ENCODE results near the gene ZNF425. TPM values are rescaled to one million over a fixed set of nuclear protein-coding genes. Genes with fewer than 3 reads are reported as not detected.
A peak's percentile ranks its signal among the peaks of the same experiment; 100 is the strongest.

ZNF425 gene, protein sequence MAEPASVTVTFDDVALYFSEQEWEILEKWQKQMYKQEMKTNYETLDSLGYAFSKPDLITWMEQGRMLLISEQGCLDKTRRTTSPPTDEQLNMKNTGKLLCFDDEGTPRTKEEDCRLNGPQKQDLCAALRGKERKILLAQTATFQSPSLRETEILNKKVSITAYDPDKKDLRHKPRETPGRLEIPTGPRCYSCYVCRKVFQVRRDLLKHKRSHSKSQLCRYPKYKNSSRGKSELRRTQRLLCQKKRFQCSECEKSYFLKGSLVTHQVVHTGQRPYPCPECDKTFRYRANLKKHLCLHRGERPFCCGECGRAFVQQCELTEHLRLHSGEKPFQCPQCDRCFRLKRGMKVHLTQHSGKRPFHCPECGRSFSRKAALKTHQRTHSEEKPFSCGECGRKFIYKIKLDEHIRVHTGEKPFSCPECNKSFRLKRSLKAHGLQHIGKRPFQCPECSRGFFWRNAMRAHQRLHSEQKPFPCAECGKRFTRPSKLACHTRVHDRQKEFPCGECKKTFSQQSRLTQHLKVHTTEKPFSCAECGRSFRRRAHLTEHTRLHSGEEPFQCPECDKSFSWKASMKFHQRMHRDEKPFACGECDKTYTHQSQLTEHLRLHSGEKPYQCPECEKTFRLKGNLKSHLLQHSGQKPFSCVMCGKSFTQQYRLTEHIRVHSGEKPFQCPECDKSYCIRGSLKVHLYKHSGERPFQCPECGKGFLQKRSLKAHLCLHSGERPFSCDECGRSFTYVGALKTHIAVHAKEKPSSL
- 4.9 and 5.8 TPM in 2 replicates for total RNA-seq
- long read RNA-seq, transcript ZNF425-201 (4 exons, 3,220 nt), result major isoform, 7 of 8 reads
- long read RNA-seq, partial matches to known transcripts, result 0 of 8 reads
- long read RNA-seq, other reads (novel, unspliced or antisense), result 1 of 8 reads

DNA sequence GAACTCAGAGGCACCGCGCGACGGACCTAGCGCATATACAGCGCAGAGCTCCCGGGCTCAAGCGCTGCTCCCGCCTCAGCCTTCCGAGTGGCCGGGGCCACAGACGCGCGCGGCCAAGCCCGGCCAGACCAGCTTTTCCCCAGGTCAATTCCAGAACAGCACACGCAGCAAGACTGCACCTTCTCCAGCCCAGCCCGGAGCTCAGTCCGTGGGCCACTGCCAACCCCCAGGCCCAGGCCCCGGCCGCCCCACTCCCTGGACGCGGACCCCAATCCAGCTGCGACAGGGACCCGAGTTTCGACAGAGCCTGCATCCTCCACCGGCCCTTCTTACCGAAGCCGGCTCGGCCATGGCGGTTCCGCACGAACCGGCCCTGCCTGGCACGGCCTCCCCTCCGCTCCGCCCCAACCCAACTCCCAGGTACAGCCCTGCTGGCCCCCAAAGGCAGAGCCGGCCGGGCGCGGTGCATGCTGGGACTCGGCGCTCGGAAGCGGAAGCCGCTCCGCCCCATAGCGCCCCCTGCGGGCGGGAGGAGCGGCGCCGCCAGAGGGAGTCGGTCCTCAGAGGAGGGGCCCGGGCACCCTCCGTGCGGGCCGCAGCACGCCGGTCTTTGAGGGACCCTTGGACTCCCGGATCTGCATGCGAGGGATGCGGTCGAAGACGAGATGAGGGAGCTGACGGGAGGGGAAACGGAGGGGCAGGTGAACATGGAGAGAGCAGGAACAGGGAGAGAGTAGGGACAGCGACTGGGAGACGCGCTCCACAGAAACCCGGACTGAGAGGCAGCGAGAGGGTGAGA lies at the start of gene ZNF425:
ZNF425 (minus strand) TSS at position 462 of the 799 bp plus-strand sequence; CDS start at position 351, 111 bp downstream.
- Mint-ChIP-seq H3K36me3 (ENCODE audit: low read depth) (peaks cover 18% of the 10 kb centered on the region), H3K27ac (ENCODE audit: unreplicated experiment) (peak within 1 kb of the TSS; percentile 99), H3K27me3 (ENCODE audit: low read depth) (no peaks in the 10 kb centered on the region), H3K4me3 (peak within 1 kb of the TSS; percentile 95), H3K9me3 (peaks cover 6% of the 10 kb centered on the region), H3K4me1 (peaks cover 30% of the 10 kb centered on the region)
- DNase-seq (ENCODE audit: low read depth, low spot score), result peak; percentile 90
- TF ChIP-seq, protein P1, sequence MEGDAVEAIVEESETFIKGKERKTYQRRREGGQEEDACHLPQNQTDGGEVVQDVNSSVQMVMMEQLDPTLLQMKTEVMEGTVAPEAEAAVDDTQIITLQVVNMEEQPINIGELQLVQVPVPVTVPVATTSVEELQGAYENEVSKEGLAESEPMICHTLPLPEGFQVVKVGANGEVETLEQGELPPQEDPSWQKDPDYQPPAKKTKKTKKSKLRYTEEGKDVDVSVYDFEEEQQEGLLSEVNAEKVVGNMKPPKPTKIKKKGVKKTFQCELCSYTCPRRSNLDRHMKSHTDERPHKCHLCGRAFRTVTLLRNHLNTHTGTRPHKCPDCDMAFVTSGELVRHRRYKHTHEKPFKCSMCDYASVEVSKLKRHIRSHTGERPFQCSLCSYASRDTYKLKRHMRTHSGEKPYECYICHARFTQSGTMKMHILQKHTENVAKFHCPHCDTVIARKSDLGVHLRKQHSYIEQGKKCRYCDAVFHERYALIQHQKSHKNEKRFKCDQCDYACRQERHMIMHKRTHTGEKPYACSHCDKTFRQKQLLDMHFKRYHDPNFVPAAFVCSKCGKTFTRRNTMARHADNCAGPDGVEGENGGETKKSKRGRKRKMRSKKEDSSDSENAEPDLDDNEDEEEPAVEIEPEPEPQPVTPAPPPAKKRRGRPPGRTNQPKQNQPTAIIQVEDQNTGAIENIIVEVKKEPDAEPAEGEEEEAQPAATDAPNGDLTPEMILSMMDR (conservative IDR thresholded peaks at IDR 0.05), result peak; percentile 94

DNA sequence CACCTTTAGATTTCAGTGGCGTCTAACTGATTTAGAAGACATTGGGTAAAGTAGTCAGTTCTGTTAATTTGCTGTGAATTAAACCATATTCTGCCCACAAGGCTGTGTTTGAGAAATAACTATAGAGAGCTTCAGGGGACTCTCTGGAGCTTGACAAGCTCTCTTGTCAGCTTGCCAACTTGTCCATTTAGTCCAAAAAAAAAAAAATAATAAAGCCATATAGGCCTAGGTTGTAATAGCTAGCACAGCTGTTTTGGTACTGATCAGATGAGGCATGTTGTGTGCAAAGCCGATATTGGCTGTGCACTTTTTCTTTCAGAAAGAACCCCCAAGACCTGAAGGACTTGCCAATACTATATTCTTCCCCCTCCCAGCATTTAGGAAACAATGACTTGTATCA lies 49.0 kb upstream of the ZNF425 start:
- Mint-ChIP-seq H3K27me3 (ENCODE audit: low read depth) (no peaks in the 10 kb centered on the region), H3K4me1 (no peaks in the 10 kb centered on the region), H3K27ac (ENCODE audit: unreplicated experiment) (no peak overlapping the region), H3K36me3 (ENCODE audit: low read depth) (peaks cover 19% of the 10 kb centered on the region), H3K9me3 (no peaks in the 10 kb centered on the region), H3K4me3 (no peak overlapping the region)
- TF ChIP-seq, protein P1 (conservative IDR thresholded peaks at IDR 0.05), result no peak
- no peak for DNase-seq (ENCODE audit: low read depth, low spot score)

DNA sequence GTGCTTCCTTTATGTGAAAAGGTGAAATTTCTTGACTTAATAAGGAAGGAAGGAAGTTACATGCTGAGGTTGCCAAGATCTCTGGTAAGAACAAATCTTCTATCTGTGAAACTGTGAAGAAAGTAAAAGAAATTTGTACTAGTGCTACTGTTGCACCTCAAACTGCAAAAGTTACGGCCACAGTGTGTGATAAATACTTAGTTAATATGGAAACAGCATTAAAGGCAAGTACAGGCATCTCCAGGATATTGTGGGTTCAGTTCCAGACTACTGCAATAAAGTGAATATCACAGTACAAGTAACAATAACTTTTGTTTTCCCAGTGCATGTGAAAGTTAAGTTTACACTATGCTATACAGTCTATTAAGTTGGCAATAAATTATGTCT lies 46.4 kb upstream of the ZNF425 start:
- TF ChIP-seq, protein P1 (conservative IDR thresholded peaks at IDR 0.05), result no peak
- Mint-ChIP-seq H3K9me3 (no peaks in the 10 kb centered on the region), H3K27me3 (ENCODE audit: low read depth) (no peaks in the 10 kb centered on the region), H3K4me3 (no peak overlapping the region), H3K27ac (ENCODE audit: unreplicated experiment) (no peak overlapping the region), H3K4me1 (no peaks in the 10 kb centered on the region), H3K36me3 (ENCODE audit: low read depth) (peaks cover 20% of the 10 kb centered on the region)
- DNase-seq (ENCODE audit: low read depth, low spot score), result no peak

DNA sequence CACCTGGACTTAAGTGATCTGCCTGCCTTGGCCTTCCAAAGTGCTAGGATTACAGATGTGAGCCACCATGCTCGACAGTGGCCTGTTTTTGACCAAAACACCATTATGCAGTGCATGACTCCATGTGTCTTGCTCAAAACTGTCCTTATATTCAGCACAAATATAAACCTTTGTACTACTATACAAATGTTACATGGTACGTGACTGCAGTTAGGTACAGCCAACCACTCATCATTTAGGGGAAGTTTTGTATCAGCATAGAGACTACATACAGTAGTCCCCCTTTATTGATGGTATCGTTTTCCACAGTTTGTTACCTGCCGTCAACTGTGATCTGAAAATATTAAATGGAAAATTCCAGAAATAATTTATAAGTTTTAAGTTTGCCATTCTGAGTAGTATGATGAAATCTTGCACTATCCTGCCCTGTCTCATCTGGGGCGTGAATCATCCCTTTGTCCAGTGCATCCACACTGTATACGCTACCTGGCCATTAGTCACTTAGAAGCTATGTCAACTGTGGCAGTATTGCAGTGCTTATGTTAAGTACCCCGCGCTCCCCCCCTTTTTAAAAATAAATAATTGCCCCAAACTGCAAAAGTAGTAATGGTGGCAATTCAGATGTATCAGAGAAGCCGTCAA lies 45.9 kb upstream of the ZNF425 start:
- H3K9me3 Mint-ChIP-seq, result no peaks in the 10 kb centered on the region
- TF ChIP-seq, protein P1 (conservative IDR thresholded peaks at IDR 0.05), result no peak
- no peak overlapping the region for H3K27ac Mint-ChIP-seq (ENCODE audit: unreplicated experiment)
- peaks cover 17% of the 10 kb centered on the region for H3K36me3 Mint-ChIP-seq (ENCODE audit: low read depth)
- no peaks in the 10 kb centered on the region for H3K27me3 Mint-ChIP-seq (ENCODE audit: low read depth)
- no peak overlapping the region for H3K4me3 Mint-ChIP-seq
- H3K4me1 Mint-ChIP-seq, result no peaks in the 10 kb centered on the region
- DNase-seq (ENCODE audit: low read depth, low spot score), result no peak

Data from neural crest cell (in vitro differentiated cells).